Motor neuron (in vitro differentiated cells): Measurements from ENCODE around the gene AARS2. TPM values are rescaled to one million over a fixed set of nuclear protein-coding genes. Genes with fewer than 3 reads are reported as not detected.
"Not testable (repeated sequence)": the region's sequence is repeated elsewhere in the genome, so short reads cannot be mapped to it uniquely, and the experiment has no call there.

ENCODE experiments used
- ATAC-seq, 8 experiments: fragments of 200-7000 bp; cut with Tn5 transposase; replicated peaks in 6 of 8; 2 replicates each; pipeline ENCODE4 v1.8.0; 2021; ENCODE audit warnings: mild to moderate bottlenecking in 8 of 8, moderate library complexity in 8 of 8
- H3K27ac ChIP-seq, 2 donors: fragments of 250-450 bp; sonication (Bioruptor Pico); 2 replicates each; pipeline ENCODE4 v1.9.0; 2021; ENCODE audit warnings: antibody characterized with exemption in 2 of 2, mild to moderate bottlenecking in 2 of 2, moderate library complexity in 1 of 2
- H3K4me1 ChIP-seq, 2 donors: fragments of 250-450 bp; sonication (Bioruptor Pico); replicated peaks in 1 of 2; 2 replicates each; pipeline ENCODE4 v1.6.1; 2021; ENCODE audit warnings: antibody characterized with exemption in 2 of 2, mild to moderate bottlenecking in 2 of 2, moderate library complexity in 1 of 2
- H3K4me3 ChIP-seq, 5 donors: fragments of 250-450 bp; sonication (Bioruptor Pico); 2 replicates each; pipeline ENCODE4 v1.9.0; 2021; ENCODE audit warnings: antibody characterized with exemption in 5 of 5, mild to moderate bottlenecking in 5 of 5, moderate library complexity in 4 of 5
- WGBS, 10 experiments: fragments of 450-650 bp; shearing (Covaris generic); methylation state at CpG; one replicate each; pipeline ENCODE4 v1.0.0; 2022; 5-methylcytosine and 5-hydroxymethylcytosine counted together
- in situ Hi-C, 9 experiments: fragments of 400-800 bp; cut with MboI; loops; one replicate each; pipeline ENCODE4 v1.15.0; 2021; ENCODE audit warnings: low sequenced_read_pairs in 9 of 9, low pct_unique_long_range_greater_than_20kb in 2 of 9; ENCODE audit not compliant: unreplicated experiment in 9 of 9
- total RNA-seq, 8 experiments: library from RNA; unstranded; fragments of 300-600 nt; gene quantifications; 2 replicates each; pipeline versions ENCODE4 v1.2.3 to v1.2.4, GENCODE V29; 2022

Gene AARS2
- total RNA-seq: 10 to 100 TPM in 6 of 8 experiments, 1 to 10 TPM in 2; 6.5 to 19.5 (median 11.5) TPM

- H3K4me3 ChIP-seq: peak within 1 kb of the TSS; percentile 65 to 100 (median 80)
- ATAC-seq: peak; percentile 93 to 98 (median 95)
- WGBS, 10 experiments: 0 to 17% (median 3%) methylated on average over 1 to 24 of the region's 52 CpGs
- in situ Hi-C loops: no loop called here
- H3K27ac ChIP-seq: peak within 1 kb of the TSS; percentile 57 to 67
- peaks cover 6% of the 10 kb centered on the region in 2 donors for H3K4me1 ChIP-seq
Observed at GRCh38 chr6:44312901-44313788, at the start of gene AARS2. Gene AARS2, minus strand, starts transcription at chr6:44313347. Its CDS starts 24 bp downstream, at chr6:44313323.

DNA sequence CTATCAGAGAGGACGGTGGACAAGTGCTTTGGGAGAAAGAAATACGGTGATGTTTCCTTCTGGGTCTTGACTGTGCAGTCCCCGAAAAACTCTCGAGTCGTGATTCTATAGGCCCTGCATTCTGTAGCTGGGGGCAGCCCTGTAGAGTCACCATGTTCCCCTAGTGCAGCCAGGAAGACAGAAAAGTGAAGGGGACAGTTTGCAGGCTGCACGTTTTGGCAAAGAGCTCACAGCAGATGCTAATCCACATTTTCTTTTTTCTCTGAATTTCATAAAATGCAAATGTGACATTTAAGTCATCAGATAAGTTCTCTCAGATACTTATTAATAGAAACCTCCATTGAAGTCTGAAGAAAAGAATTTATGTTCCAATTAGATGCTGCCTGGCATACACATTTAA lies 48.8 kb upstream of the AARS2 start:
- no peak overlapping the region for H3K4me3 ChIP-seq
- H3K4me1 ChIP-seq: no peaks in the 10 kb centered on the region
- 0 to 84% (median 50%) methylated on average over 1 to 6 of the region's 6 CpGs; no CpG with 5 or more reads in 1 of the 10 experiments for WGBS, 10 experiments
- in situ Hi-C loops: no loop called here
- no peak overlapping the region for H3K27ac ChIP-seq
- no peak for ATAC-seq

GRCh38 chr6:44359973-44360372 lies 46.8 kb upstream of the AARS2 start:
- no peak for ATAC-seq
- Histone ChIP-seq H3K4me3 (no peak overlapping the region), H3K4me1 (no peaks in the 10 kb centered on the region), H3K27ac (no peak overlapping the region)
- in situ Hi-C loops: no loop called here
- 0 to 86% (median 76%) methylated on average over 2 to 3 of the region's 3 CpGs; no CpG with 5 or more reads in 1 of the 10 experiments for WGBS, 10 experiments

DNA sequence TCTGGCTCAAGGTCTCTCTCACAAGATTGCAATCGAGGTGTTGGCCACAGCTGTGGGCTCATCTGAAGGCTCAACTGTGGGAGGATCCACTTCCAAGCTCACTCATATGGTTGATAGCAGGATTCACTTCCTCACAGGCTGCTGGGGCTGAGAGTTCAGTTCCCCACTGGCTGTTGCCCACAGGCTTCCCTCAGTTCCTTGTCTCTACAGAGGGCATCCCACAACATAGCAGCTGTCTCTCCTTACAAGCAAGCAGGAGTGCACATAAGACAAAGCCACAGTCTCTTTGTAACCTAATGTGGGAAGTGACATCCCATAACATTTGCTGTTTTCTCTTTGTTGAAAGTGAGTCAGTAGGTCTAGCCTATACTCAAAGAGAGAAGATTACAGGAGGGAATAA lies 43.3 kb upstream of the AARS2 start:
- no peak for ATAC-seq
- in situ Hi-C loops: no loop called here

GRCh38 chr6:44355640-44356039 lies 42.5 kb upstream of the AARS2 start:
- 27 to 100% (median 69%) methylated on average over 1 to 4 of the region's 4 CpGs; no CpG with 5 or more reads in 3 of the 10 experiments for WGBS, 10 experiments
- in situ Hi-C loops: no loop called here

More for the DNA sequence above, 43.3 kb upstream of the AARS2 start:
- Histone ChIP-seq H3K27ac (no peak overlapping the region), H3K4me3 (no peak overlapping the region), H3K4me1 (no peaks in the 10 kb centered on the region)
- WGBS, 10 experiments: 33 to 63% methylated on average over 1 of the region's 1 CpG; no CpG with 5 or more reads in 8 of the 10 experiments

DNA sequence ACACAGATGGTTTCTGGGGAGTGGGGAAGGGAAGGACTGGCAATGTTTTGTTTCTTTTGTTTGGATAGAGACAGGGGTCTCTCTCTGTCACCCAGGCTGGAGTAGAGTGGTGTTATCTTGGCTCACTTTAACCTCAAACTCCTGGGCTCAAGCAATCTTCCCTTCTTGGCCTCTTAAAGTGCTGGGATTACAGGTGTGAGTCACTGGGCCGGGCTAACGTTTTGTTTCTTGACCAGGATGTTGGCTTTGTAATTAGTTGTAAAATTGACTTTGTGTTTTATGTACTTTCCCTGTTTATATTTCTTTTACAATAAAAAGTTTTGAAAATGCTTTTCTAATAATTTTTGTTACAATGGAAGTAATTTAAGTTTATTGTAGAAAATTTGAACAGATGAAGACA lies 40.2 kb upstream of the AARS2 start:
- ATAC-seq: no peak
- H3K4me1 ChIP-seq: no peaks in the 10 kb centered on the region
- in situ Hi-C loops: no loop called here
- H3K4me3 ChIP-seq: no peak overlapping the region
- WGBS, 10 experiments: 0 to 100% (median 63%) methylated on average over 1 to 2 of the region's 2 CpGs; no CpG with 5 or more reads in 1 of the 10 experiments
- no peak overlapping the region for H3K27ac ChIP-seq

More at GRCh38 chr6:44355640-44356039, 42.5 kb upstream of the AARS2 start:
- Histone ChIP-seq H3K4me3 (no peak overlapping the region), H3K27ac (no peak overlapping the region), H3K4me1 (no peaks in the 10 kb centered on the region)
- ATAC-seq: no peak

GRCh38 chr6:44352259-44352658 lies 39.1 kb upstream of the AARS2 start:
- H3K4me1 ChIP-seq: no peaks in the 10 kb centered on the region
- 33 to 100% (median 89%) methylated on average over 1 to 4 of the region's 4 CpGs; no CpG with 5 or more reads in 3 of the 10 experiments for WGBS, 10 experiments
- ATAC-seq: no peak
- no peak overlapping the region for H3K4me3 ChIP-seq
- in situ Hi-C loops: no loop called here
- no peak overlapping the region for H3K27ac ChIP-seq

GRCh38 chr6:44350650-44350994 lies 37.5 kb upstream of the AARS2 start:
- H3K4me1 ChIP-seq, H3K27ac ChIP-seq, H3K4me3 ChIP-seq, in situ Hi-C loops, ATAC-seq: not testable (repeated sequence)
- 10 to 78% (median 60%) methylated on average over 1 to 4 of the region's 4 CpGs; no CpG with 5 or more reads in 1 of the 10 experiments for WGBS, 10 experiments

GRCh38 chr6:44349904-44350649 lies 36.9 kb upstream of the AARS2 start:
- no peak overlapping the region for H3K27ac ChIP-seq
- no peaks in the 10 kb centered on the region for H3K4me1 ChIP-seq
- 10 to 80% (median 65%) methylated on average over 2 to 6 of the region's 6 CpGs; no CpG with 5 or more reads in 2 of the 10 experiments for WGBS, 10 experiments
- in situ Hi-C loops: loop anchor here in 1 of 9 experiments (25.0 kb wide), 1 partner anchor 188 kb away; the partner anchor contains the start of gene CAPN11
- H3K4me3 ChIP-seq: no peak overlapping the region
- ATAC-seq: no peak

GRCh38 chr6:44346818-44347217 lies 33.7 kb upstream of the AARS2 start:
- not testable (repeated sequence) for H3K27ac ChIP-seq, H3K4me3 ChIP-seq, ATAC-seq
- 0 to 90% (median 81%) methylated on average over 1 to 3 of the region's 4 CpGs; no CpG with 5 or more reads in 3 of the 10 experiments for WGBS, 10 experiments
- peaks cover 5 to 12% of the 10 kb centered on the region in 2 donors for H3K4me1 ChIP-seq
- in situ Hi-C loops: loop anchor here in 1 of 9 experiments (25.0 kb wide), 1 partner anchor 185 kb away; the partner anchor contains the start of gene CAPN11

- no peak within 1 kb of the TSS for H3K4me3 ChIP-seq
- 0 to 65% (median 50%) methylated on average over 1 to 17 of the region's 31 CpGs; no CpG with 5 or more reads in 7 of the 10 experiments for WGBS, 10 experiments
- in situ Hi-C loops: loop anchor here in 1 of 9 experiments (25.0 kb wide), 1 partner anchor 180 kb away; the partner anchor contains the start of gene CAPN11
- H3K27ac ChIP-seq: no peak within 1 kb of the TSS
- H3K4me1 ChIP-seq: peaks cover 14 to 24% of the 10 kb centered on the region in 2 donors
- ATAC-seq: peak; percentile 39 to 84 (median 65)
Observed at GRCh38 chr6:44342489-44342888, 29.3 kb upstream of the AARS2 start, which contains the start of gene SPATS1. Gene SPATS1, plus strand, starts transcription at chr6:44342650. Its CDS starts 446 bp downstream, at chr6:44343096.

- in situ Hi-C loops: loop anchor here in 1 of 9 experiments (25.0 kb wide), 1 partner anchor 180 kb away; the partner anchor contains the start of gene CAPN11
- peaks cover 14 to 24% of the 10 kb centered on the region in 2 donors for H3K4me1 ChIP-seq
- no peak overlapping the region for H3K27ac ChIP-seq
- no peak overlapping the region for H3K4me3 ChIP-seq
- ATAC-seq: peak in 5 of 8 experiments; percentile 3 to 18 (median 9)
- 0 to 84% (median 66%) methylated on average over 2 to 6 of the region's 6 CpGs; no CpG with 5 or more reads in 1 of the 10 experiments for WGBS, 10 experiments
Observed at GRCh38 chr6:44342052-44342451, 28.9 kb upstream of the AARS2 start.
